ENCODE measurements around the gene SEC22A. TPM values are rescaled to one million over a fixed set of nuclear protein-coding genes. Genes with fewer than 3 reads are reported as not detected.
"Not testable (repeated sequence)": the region's sequence is repeated elsewhere in the genome, so short reads cannot be mapped to it uniquely, and the experiment has no call there.

Gene SEC22A
- total RNA-seq, 1 donor, result 20.9 TPM

GRCh38 chr3:123226549-123226948 lies 24.8 kb downstream of the SEC22A start:
- Histone ChIP-seq H3K4me1 (ENCODE audit: insufficient read depth, low read length) (no peaks in the 10 kb centered on the region), H3K9me3 (ENCODE audit: low read depth, low read length) (peaks cover 10% of the 10 kb centered on the region), H3K27me3 (ENCODE audit: insufficient read depth, low read length) (no peaks in the 10 kb centered on the region), H3K4me3 (ENCODE audit: low read length) (no peak overlapping the region)

GRCh38 chr3:123229145-123229544 lies 27.4 kb downstream of the SEC22A start:
- Histone ChIP-seq H3K4me3 (ENCODE audit: low read length) (no peak overlapping the region), H3K9me3 (ENCODE audit: low read depth, low read length) (peaks cover 10% of the 10 kb centered on the region), H3K27me3 (ENCODE audit: insufficient read depth, low read length) (no peaks in the 10 kb centered on the region), H3K4me1 (ENCODE audit: insufficient read depth, low read length) (no peaks in the 10 kb centered on the region)

GRCh38 chr3:123236902-123237301 lies 35.2 kb downstream of the SEC22A start:
- H3K4me1 ChIP-seq (ENCODE audit: insufficient read depth, low read length), result no peaks in the 10 kb centered on the region

GRCh38 chr3:123239186-123239585 lies 37.4 kb downstream of the SEC22A start:
- not testable (repeated sequence) for H3K9me3 ChIP-seq (ENCODE audit: low read depth, low read length); H3K27me3 ChIP-seq (ENCODE audit: insufficient read depth, low read length); H3K4me3 ChIP-seq (ENCODE audit: low read length); H3K4me1 ChIP-seq (ENCODE audit: insufficient read depth, low read length)

More at GRCh38 chr3:123236902-123237301, 35.2 kb downstream of the SEC22A start:
- H3K27me3 ChIP-seq (ENCODE audit: insufficient read depth, low read length), result no peaks in the 10 kb centered on the region
- no peaks in the 10 kb centered on the region for H3K9me3 ChIP-seq (ENCODE audit: low read depth, low read length)
- no peak overlapping the region for H3K4me3 ChIP-seq (ENCODE audit: low read length)

GRCh38 chr3:123239756-123240155 lies 38.0 kb downstream of the SEC22A start:
- Histone ChIP-seq H3K4me1 (ENCODE audit: insufficient read depth, low read length) (no peaks in the 10 kb centered on the region), H3K9me3 (ENCODE audit: low read depth, low read length) (no peaks in the 10 kb centered on the region), H3K27me3 (ENCODE audit: insufficient read depth, low read length) (no peaks in the 10 kb centered on the region), H3K4me3 (ENCODE audit: low read length) (no peak overlapping the region)

GRCh38 chr3:123244128-123244527 lies 42.4 kb downstream of the SEC22A start:
- H3K27me3 ChIP-seq (ENCODE audit: insufficient read depth, low read length), result no peaks in the 10 kb centered on the region
- H3K9me3 ChIP-seq (ENCODE audit: low read depth, low read length), result no peaks in the 10 kb centered on the region
- no peaks in the 10 kb centered on the region for H3K4me1 ChIP-seq (ENCODE audit: insufficient read depth, low read length)
- no peak overlapping the region for H3K4me3 ChIP-seq (ENCODE audit: low read length)

GRCh38 chr3:123246866-123247265 lies 45.1 kb downstream of the SEC22A start:
- Histone ChIP-seq H3K27me3 (ENCODE audit: insufficient read depth, low read length) (no peaks in the 10 kb centered on the region), H3K4me1 (ENCODE audit: insufficient read depth, low read length) (no peaks in the 10 kb centered on the region), H3K4me3 (ENCODE audit: low read length) (no peak overlapping the region), H3K9me3 (ENCODE audit: low read depth, low read length) (no peaks in the 10 kb centered on the region)

GRCh38 chr3:123256256-123256655 lies 54.5 kb downstream of the SEC22A start:
- no peaks in the 10 kb centered on the region for H3K9me3 ChIP-seq (ENCODE audit: low read depth, low read length)
- H3K27me3 ChIP-seq (ENCODE audit: insufficient read depth, low read length), result no peaks in the 10 kb centered on the region
- H3K4me3 ChIP-seq (ENCODE audit: low read length), result no peak overlapping the region
- no peaks in the 10 kb centered on the region for H3K4me1 ChIP-seq (ENCODE audit: insufficient read depth, low read length)

GRCh38 chr3:123258359-123258758 lies 56.6 kb downstream of the SEC22A start:
- Histone ChIP-seq H3K27me3 (ENCODE audit: insufficient read depth, low read length) (no peaks in the 10 kb centered on the region), H3K4me1 (ENCODE audit: insufficient read depth, low read length) (no peaks in the 10 kb centered on the region), H3K4me3 (ENCODE audit: low read length) (no peak overlapping the region), H3K9me3 (ENCODE audit: low read depth, low read length) (no peaks in the 10 kb centered on the region)

- no peaks in the 10 kb centered on the region for H3K9me3 ChIP-seq (ENCODE audit: low read depth, low read length)
- no peaks in the 10 kb centered on the region for H3K4me1 ChIP-seq (ENCODE audit: insufficient read depth, low read length)
- no peak overlapping the region for H3K4me3 ChIP-seq (ENCODE audit: low read length)
- H3K27me3 ChIP-seq (ENCODE audit: insufficient read depth, low read length), result no peaks in the 10 kb centered on the region
Observed at GRCh38 chr3:123258811-123259420, 57.2 kb downstream of the SEC22A start.

GRCh38 chr3:123261666-123262065 lies 59.9 kb downstream of the SEC22A start:
- H3K4me1 ChIP-seq (ENCODE audit: insufficient read depth, low read length), result no peaks in the 10 kb centered on the region
- H3K27me3 ChIP-seq (ENCODE audit: insufficient read depth, low read length), result no peaks in the 10 kb centered on the region
- H3K9me3 ChIP-seq (ENCODE audit: low read depth, low read length), result peaks cover 3% of the 10 kb centered on the region

GRCh38 chr3:123262226-123262625 lies 60.5 kb downstream of the SEC22A start:
- Histone ChIP-seq H3K9me3 (ENCODE audit: low read depth, low read length) (peaks cover 4% of the 10 kb centered on the region), H3K4me1 (ENCODE audit: insufficient read depth, low read length) (no peaks in the 10 kb centered on the region), H3K27me3 (ENCODE audit: insufficient read depth, low read length) (no peaks in the 10 kb centered on the region), H3K4me3 (ENCODE audit: low read length) (no peak overlapping the region)

More at GRCh38 chr3:123261666-123262065, 59.9 kb downstream of the SEC22A start:
- H3K4me3 ChIP-seq (ENCODE audit: low read length), result no peak overlapping the region

- no peaks in the 10 kb centered on the region for H3K27me3 ChIP-seq (ENCODE audit: insufficient read depth, low read length)
- H3K4me1 ChIP-seq (ENCODE audit: insufficient read depth, low read length), result no peaks in the 10 kb centered on the region
- H3K9me3 ChIP-seq (ENCODE audit: low read depth, low read length), result peaks cover 4% of the 10 kb centered on the region
- no peak overlapping the region for H3K4me3 ChIP-seq (ENCODE audit: low read length)
Observed at GRCh38 chr3:123262868-123263267, 61.1 kb downstream of the SEC22A start.

- no peak overlapping the region for H3K4me3 ChIP-seq (ENCODE audit: low read length)
- no peaks in the 10 kb centered on the region for H3K27me3 ChIP-seq (ENCODE audit: insufficient read depth, low read length)
- H3K4me1 ChIP-seq (ENCODE audit: insufficient read depth, low read length), result no peaks in the 10 kb centered on the region
- H3K9me3 ChIP-seq (ENCODE audit: low read depth, low read length), result peaks cover 4% of the 10 kb centered on the region
Observed at GRCh38 chr3:123263941-123264340, 62.2 kb downstream of the SEC22A start.

- Histone ChIP-seq H3K9me3 (ENCODE audit: low read depth, low read length) (peaks cover 4% of the 10 kb centered on the region), H3K4me1 (ENCODE audit: insufficient read depth, low read length) (no peaks in the 10 kb centered on the region)
Observed at GRCh38 chr3:123267821-123268220, 66.1 kb downstream of the SEC22A start.

GRCh38 chr3:123270818-123271217 lies 69.1 kb downstream of the SEC22A start:
- Histone ChIP-seq H3K9me3 (ENCODE audit: low read depth, low read length) (peaks cover 4% of the 10 kb centered on the region), H3K4me3 (ENCODE audit: low read length) (no peak overlapping the region), H3K27me3 (ENCODE audit: insufficient read depth, low read length) (no peaks in the 10 kb centered on the region), H3K4me1 (ENCODE audit: insufficient read depth, low read length) (no peaks in the 10 kb centered on the region)

More at GRCh38 chr3:123267821-123268220, 66.1 kb downstream of the SEC22A start:
- no peaks in the 10 kb centered on the region for H3K27me3 ChIP-seq (ENCODE audit: insufficient read depth, low read length)
- no peak overlapping the region for H3K4me3 ChIP-seq (ENCODE audit: low read length)

All from mononuclear cell (primary cell).